Measurements from ENCODE around the gene ARHGAP11A. TPM values are rescaled to one million over a fixed set of nuclear protein-coding genes. Genes with fewer than 3 reads are reported as not detected.

Gene ARHGAP11A
- total and polyA plus RNA-seq, 2 of the 8 experiments (the other 6 are each of a cell fraction or from before 2014, with no cell fraction given): 8.1 to 112 TPM

GRCh38 chr15:32687556-32687955, 72.3 kb downstream of the ARHGAP11A start:
- no peak overlapping the region for H3K23ac ChIP-seq (ENCODE audit: insufficient read length)
- no peak overlapping the region for H2BK120ac ChIP-seq (replicated peaks; ENCODE audit: low read depth, low read length)
- H3K9ac ChIP-seq (replicated peaks in 1 of 4; ENCODE audit: extremely low read depth in 1 of 4, low read depth in 3 of 4, low read length in 3 of 4): no peak overlapping the region
- H4K5ac ChIP-seq (ENCODE audit: insufficient read length, low read depth, low read length): no peak overlapping the region
- FAIRE-seq (no peak), DNase-seq (ENCODE audit: low read depth in 1 of 2, low spot score in 2 of 2) (no peak)
- H2AK5ac ChIP-seq (ENCODE audit: low read depth, low read length): no peak overlapping the region
- WGBS, 2 experiments (ENCODE audit: extremely low coverage in 1 of 2, insufficient coverage in 1 of 2, insufficient read length in 1 of 2, insufficient replicate concordance in 2 of 2, low coverage in 1 of 2, low lambda C conversion rate in 2 of 2, missing lambda C conversion rate in 1 of 2): 92% methylated on average over 5 of the region's 5 CpGs; no CpG with 5 or more reads in 1 of the 2 experiments
- POLR2A ChIA-PET (ENCODE audit: partially characterized antibody): no interaction called here
- no peaks in the 10 kb centered on the region; a peak in 1 of 7 replicates for H3K4me1 ChIP-seq (replicated peaks in 1 of 4; ENCODE audit: control insufficient read depth in 3 of 4, insufficient read depth in 4 of 4, low read length in 3 of 4)
- no peaks in the 10 kb centered on the region for H4K20me1 ChIP-seq (replicated peaks in 1 of 2; ENCODE audit: control insufficient read depth in 1 of 2, insufficient read depth in 2 of 2, low read length in 2 of 2)
- CTCF ChIA-PET (ENCODE audit: partially characterized antibody): interaction anchor here (0.6 to 1.4 kb wide), 6 partner anchors 8 to 268 kb away, joined by 3 to 6 read pairs (median 3); no protein-coding TSS in a partner anchor
- no peak overlapping the region for H3K4ac ChIP-seq (replicated peaks; ENCODE audit: insufficient read length, low read depth, low read length)
- no peak overlapping the region for H3K27ac ChIP-seq (ENCODE audit: low read depth, low read length)
- H3K9me3 ChIP-seq (ENCODE audit: insufficient read depth in 2 of 2, low read depth in 1 of 2, low read length in 1 of 2): no peaks in the 10 kb centered on the region
- H3K36me3 ChIP-seq (ENCODE audit: control insufficient read depth in 2 of 4, insufficient read depth in 4 of 4, low read length in 3 of 4): no peaks in the 10 kb centered on the region
- no peaks in the 10 kb centered on the region for H3K23me2 ChIP-seq (ENCODE audit: low read depth, low read length)
- H4K91ac ChIP-seq (replicated peaks; ENCODE audit: insufficient read length, low read length): no peak overlapping the region
- H3K14ac ChIP-seq (ENCODE audit: insufficient read length): no peak overlapping the region
- no peak overlapping the region for H3K56ac ChIP-seq (replicated peaks; ENCODE audit: insufficient read length, low read depth, low read length)
- no peak overlapping the region for H2AFZ ChIP-seq (ENCODE audit: low read length)
- no peak overlapping the region for H3K18ac ChIP-seq (ENCODE audit: extremely low read depth, low read length)
- H3K27me3 ChIP-seq (replicated peaks in 1 of 4; ENCODE audit: control insufficient read depth in 3 of 4, extremely low read depth in 1 of 4, insufficient read depth in 3 of 4, low read length in 3 of 4): no peaks in the 10 kb centered on the region
- no peak overlapping the region for H3K4me3 ChIP-seq (ENCODE audit: extremely low read depth in 1 of 4, insufficient read depth in 2 of 4, low read depth in 3 of 4, low read length in 4 of 4)
- no peak overlapping the region for H2BK15ac ChIP-seq (ENCODE audit: low read length)
- H4K8ac ChIP-seq (ENCODE audit: extremely low read depth, insufficient read depth, low read length): no peak overlapping the region
- H2BK12ac ChIP-seq (ENCODE audit: low read depth, low read length): no peak overlapping the region
- H3K79me1 ChIP-seq (ENCODE audit: low read depth, low read length): no peaks in the 10 kb centered on the region
- H3K79me2 ChIP-seq (ENCODE audit: control insufficient read depth in 1 of 2, insufficient read depth in 2 of 2, low read length in 2 of 2): no peaks in the 10 kb centered on the region
- no peak overlapping the region for H2BK5ac ChIP-seq (ENCODE audit: low read depth, low read length)
- H3K4me2 ChIP-seq (ENCODE audit: insufficient read depth in 1 of 2, low read depth in 2 of 2, low read length in 2 of 2): no peak overlapping the region
- H2BK20ac ChIP-seq (ENCODE audit: low read length): no peak overlapping the region
- no peak for TF ChIP-seq FOSL1 (IDR thresholded peaks at IDR 0.05; ENCODE audit: insufficient read depth, low read depth, low read length)
